Fibroblast of pulmonary artery (primary cell): Measurements from ENCODE around the gene DUSP8.

Source experiments
- DNase-seq: peaks from one replicate; pipeline ENCODE4 v3.0.0-alpha.2; 2010; ENCODE audit warnings: low read depth
- H3K4me3 ChIP-seq: replicated peaks from 2 replicates; pipeline ENCODE4 v1.5.1; 2011; ENCODE audit warnings: low read depth, mild to moderate bottlenecking, control low read depth, low read length, moderate library complexity
- CTCF ChIP-seq: IDR thresholded peaks from 2 replicates; pipeline ENCODE4 v1.5.1; 2011; ENCODE audit warnings: mild to moderate bottlenecking, control low read depth, low read length, inconsistent platforms; ENCODE audit errors: missing control alignments

The DUSP8 gene

GRCh38 chr11:1553808-1554594, 18.1 kb downstream of the DUSP8 start:
- no peak for DNase-seq
- no peak overlapping the region for H3K4me3 ChIP-seq
- no peak for TF ChIP-seq CTCF

GRCh38 chr11:1549338-1550330, 22.4 kb downstream of the DUSP8 start:
- H3K4me3 ChIP-seq = no peak overlapping the region
- no peak for DNase-seq
- no peak for TF ChIP-seq CTCF

- peak; percentile 40 for DNase-seq
- no peak overlapping the region for H3K4me3 ChIP-seq
- no peak for TF ChIP-seq CTCF
These were observed 23.6 kb downstream of the DUSP8 start for GRCh38 chr11:1548221-1549070.

DNA sequence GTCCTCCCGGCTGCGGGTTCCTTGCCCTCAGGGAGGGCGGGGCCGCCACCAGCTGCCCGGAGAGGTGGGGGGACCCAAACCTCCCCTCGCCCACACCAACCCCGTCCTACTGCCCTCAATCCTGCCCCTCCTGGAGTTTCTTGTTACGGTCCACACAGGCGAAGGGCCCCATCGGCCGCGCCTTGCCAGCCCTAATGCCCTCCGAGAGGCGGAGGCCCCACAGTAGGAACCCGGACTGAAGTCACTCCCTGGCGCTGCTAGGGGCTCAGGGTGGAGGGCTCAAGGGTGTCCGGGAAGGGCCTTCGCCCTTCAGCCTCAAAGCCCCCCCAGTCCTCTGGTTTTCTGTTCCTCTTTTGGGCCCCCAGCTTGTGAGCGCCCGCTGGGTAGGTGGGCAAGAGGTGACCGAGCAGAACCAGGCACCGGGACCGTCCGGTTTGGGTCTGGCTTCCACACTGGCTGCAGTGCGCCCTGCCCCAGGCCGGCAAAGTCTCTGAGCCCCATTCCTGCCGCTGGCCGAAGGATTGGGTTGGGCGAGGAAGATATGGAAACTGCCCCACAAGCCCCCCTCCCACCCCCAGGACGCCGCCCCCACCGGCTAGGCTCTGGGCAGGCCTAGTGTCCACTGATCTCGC, 24.5 kb downstream of the DUSP8 start:
- no peak overlapping the region for H3K4me3 ChIP-seq
- DNase-seq = no peak

DNA sequence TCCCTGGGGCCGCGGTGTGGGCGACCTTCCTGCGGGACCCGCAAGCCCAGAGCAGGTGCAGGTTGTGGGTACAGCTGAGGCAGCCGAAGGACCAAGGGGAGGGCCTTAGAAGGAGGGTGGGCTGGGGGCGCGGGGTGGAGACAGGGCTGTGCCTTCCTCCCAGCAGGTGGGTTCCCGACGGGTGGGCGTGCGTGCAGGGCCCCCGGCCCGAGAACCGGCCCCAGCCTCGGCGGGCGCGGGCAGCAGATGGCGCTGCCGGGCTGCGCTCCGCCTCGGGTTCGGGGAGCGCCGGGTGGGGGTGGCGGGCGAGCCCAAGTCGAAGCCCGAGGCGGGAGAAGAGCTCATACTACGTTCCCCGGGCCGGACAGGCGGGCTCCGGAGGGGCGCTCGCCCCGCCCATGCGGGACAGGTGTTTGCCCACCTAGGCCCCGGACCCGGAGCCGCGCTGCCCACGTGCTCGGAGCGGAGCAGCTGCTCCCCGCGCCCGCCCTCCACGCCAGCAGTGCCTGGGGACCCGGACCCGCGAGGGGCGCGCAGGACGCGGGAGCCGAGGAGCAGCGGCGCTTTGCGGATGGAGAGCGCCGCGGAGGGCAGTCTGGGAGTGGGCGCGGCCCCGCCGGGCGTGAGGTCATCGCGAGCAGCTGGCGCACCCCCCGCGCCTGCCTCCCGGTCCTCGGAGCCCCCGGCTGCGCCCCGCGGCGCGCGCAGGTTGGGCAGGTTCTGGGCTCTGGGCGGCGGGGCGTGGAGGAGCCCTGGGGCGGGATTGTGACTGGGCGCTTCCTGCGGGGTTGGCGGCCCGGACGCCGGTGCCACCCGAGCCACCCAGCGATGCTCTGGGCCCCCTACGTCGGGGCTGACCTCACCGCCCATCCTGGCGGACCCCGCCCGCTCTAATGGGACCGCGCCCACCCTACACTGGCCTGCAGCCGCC, 25.3 kb downstream of the DUSP8 start:
- peak; percentile 22 for DNase-seq
- peak; percentile 12 for TF ChIP-seq CTCF
- no peak overlapping the region for H3K4me3 ChIP-seq

More for the DNA sequence above, 24.5 kb downstream of the DUSP8 start:
- TF ChIP-seq CTCF = no peak
